GM04504 (cell line): ENCODE results near the gene COTL1.
"Not testable (repeated sequence)": the region's sequence is repeated elsewhere in the genome, so short reads cannot be mapped to it uniquely, and the experiment has no call there.

ENCODE experiments used
- DNase-seq: peaks from one replicate; pipeline ENCODE4 v3.0.0-alpha.2; 2012; ENCODE audit warnings: low read depth

COTL1 gene

GRCh38 chr16:84569382-84569987, 48.4 kb downstream of the COTL1 start:
- no peak for DNase-seq

DNA sequence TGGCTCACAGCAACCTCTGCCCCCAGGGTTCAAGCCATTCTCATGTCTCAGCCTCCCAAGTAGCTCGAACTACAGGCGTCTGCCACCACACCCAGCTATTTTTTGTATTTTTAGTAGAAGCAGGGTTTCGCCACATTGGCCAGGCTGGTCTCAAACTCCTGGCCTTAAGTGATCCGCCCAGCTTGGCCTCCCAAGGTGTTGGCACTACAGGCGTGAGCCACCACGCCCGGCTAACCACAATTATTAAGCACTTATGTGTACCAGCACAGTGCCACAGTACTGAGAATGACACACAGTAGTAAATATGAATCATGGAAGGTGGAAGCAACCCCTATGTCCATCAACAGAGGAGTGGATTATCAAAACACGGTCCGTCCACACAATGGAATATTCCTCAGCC, 49.8 kb downstream of the COTL1 start:
- no peak for DNase-seq

- no peak for DNase-seq
Observed at GRCh38 chr16:84567286-84567962, 50.5 kb downstream of the COTL1 start.

DNA sequence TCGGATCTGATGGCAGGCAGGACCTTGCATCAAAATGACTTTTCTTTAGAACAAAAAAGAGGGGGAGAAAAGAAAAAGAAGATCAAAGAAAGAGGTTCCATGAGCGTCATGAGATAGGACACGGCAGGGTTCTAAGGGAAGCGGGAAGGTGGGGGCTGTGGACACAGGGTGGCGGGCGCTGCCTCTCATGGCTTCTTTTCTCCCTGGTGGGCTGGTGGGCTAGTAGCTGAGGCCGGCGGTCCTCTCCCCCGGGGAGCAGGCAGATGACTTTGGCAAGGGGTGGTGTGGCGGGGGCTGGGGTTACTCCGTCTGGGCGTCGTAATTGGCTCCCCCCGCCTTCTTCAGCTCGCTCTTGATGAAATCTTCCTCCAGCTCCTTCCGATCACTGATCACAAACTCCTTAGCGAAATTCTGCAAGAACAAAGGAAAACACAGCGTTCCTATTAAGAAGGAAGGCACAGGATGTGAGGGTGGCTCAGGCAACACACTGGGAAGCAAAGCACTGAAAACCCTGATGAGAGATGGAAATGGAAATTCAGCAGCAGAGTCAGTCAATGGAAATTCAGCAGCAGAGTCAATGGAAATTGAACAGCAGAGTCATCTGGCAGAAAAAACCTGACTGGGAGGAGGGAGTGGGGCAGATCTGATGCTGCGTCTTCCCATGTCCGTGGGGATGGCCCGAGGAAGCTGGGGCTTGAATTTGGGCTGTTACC, 51.2 kb downstream of the COTL1 start:
- no peak for DNase-seq

GRCh38 chr16:84565669-84566495, 52.0 kb downstream of the COTL1 start:
- DNase-seq, result no peak

DNA sequence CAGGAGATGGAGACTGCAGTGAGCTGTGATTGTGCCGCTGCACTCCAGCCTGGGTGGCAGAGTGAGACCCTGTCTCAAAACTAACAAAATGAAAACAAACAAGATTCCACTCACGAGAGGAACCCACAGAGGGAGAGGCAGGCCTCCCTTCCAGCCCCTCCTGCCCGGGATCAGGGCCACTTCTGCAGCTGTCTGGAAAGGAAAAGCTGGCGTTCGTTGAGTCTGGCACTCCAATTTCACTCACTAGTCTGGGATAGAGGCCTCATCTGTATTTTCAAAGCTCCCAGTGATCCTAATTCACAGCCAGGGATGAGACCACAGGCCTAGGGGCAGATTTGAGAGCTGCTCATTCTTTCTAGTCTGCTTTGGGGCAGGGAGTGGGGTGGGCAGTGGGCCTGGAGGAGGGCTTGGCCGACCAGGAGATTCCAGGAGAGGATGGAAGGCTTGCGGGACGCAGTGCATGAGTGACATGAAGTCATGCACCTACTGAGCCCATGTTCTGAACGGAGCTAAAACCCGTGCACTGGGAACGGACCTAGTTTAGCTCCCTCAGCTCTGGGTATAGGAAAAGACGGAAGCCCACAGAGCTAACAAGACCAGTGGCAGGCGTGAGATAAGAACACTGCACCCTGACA, 54.0 kb downstream of the COTL1 start:
- no peak for DNase-seq

DNA sequence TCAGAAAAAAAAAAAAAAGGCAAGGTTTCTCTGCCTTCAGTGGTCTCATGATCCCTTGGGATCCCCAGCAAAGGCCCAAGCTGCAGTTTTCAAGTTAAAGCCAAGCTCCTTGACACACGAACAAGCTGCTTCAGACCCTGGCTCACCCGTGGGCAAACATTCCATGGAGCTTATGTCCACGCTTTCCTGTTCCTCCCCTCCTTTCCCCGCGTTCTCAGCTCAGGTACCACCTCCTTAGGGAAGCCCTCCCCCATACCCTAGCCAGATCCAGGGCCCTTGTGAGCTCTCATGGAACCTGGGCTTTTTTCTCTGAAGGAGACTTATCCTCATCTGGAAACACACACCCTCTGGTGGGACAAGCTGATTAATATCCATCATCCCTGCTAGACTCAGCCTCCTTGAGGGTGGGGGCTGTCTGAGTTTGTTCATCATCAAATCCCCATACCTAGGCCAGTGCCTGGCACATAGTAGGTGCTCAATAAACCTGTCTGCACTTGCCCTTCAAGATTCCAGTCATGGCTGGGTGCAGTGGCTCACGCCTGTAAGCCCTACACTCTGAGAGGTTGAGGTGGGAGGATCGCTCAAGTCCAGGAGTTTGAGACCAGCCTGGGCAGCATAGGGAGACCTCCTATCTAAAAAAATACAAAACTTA, 54.7 kb downstream of the COTL1 start:
- no peak for DNase-seq

DNA sequence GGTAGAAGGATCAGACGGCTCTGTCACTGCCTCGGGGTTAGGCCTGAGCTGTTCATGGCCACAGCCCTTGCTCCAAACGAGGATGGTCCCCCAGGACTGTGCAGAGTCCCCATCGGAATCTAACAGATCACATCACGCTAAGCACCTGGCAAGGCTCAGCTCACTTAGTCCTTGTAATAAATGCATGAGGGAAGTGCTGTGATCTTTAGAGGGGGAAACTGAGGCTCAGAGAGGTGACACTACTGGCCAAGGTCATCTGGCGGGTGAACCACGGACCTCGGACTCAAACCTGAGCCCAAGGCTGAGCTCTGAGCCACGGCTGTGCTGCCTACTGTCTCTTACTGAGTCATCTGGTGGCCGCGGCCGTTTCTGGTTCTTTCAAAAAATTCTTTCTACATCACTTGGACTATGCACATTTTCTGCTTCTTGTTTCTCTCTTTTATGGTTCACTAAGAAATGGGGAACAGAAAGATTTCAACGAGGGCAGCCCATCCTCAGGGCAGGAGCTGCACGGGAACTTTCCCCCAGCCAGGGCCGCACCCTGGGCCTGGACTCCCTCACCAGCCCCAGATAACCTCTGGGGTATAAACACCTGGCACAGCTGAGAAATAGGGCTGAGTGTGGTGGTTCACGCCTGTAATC, 55.6 kb downstream of the COTL1 start:
- no peak for DNase-seq

DNA sequence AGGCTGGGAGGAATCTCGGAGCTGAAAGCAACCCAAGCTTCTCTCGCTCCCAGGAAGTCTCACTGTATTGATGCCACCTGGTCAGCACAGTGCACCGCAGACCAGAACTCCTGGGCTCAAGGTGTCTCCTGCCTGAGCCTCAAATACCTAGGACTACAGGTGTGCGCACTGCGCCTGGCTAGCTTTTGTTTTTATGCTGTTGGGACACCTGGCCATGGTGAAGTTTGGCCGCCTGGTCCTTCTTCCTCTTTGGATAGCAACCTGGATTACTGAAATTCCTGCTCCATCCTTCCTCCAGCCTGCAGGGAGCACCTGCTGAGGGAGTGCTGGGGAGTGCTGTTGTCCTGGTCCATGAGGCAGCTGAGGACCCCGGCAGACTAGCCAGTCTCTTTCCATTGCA, 56.6 kb downstream of the COTL1 start:
- no peak for DNase-seq

DNA sequence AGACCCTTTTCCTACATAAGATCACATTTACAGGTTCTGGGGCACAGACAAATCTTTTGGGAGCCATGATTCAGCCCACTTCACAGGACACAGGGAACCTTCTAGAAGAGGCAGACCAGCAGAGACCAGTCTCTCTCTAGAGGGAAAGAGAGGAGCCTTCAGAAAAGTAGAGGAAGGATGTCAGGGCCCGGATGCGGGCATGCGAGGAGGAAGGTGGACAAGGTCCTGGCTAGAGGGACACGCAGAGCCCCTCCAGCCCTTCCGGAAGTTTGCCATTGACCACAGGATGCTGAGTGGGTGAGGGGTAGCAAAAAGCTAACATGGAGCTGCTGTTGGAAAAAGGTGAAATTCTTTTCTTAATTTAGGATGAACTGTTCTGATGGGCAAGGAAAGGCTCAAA, 57.6 kb downstream of the COTL1 start:
- DNase-seq, result no peak

- DNase-seq, result no peak
Observed at GRCh38 chr16:84559311-84559932, 58.5 kb downstream of the COTL1 start.

- DNase-seq, result not testable (repeated sequence)
Observed at GRCh38 chr16:84558850-84559249, 59.0 kb downstream of the COTL1 start.

DNA sequence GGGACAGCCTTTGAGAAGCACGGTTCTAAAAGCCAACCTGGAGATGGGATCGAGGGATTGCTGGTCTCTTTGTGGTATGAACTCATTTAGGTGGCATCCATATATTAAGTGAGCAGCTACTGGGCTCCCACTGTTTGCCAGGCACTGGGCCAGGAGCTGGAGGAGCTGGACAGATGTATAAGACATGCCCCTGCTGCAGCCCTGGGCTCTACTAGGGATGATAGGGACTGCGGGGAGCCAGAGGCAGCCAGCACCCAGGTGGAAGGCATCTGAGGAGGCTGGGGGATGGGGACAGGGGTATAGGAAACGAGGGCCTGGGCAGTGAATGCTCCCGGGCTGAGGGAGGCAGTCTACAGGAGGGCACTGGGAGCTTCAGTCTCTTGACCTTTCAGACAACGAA, 60.4 kb downstream of the COTL1 start:
- no peak for DNase-seq

DNA sequence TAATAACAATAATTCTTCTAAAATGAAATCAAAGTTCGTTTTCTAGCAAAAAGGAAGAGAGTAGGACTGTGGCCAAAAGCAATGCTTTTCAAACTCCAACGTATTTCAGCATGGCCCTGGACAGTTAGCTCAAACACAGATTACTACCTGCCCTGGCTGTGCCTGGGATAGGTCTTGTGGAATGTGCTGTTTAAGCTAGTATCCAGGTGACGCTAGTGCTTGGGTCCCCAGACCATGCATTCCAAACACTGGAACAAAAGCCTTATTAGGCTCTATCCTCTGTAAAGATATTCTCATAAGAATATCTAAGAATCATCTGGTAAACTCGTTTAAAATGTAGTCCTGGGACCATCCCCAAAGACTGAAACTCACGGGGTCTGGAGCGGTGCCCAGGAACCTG, 60.8 kb downstream of the COTL1 start:
- no peak for DNase-seq

- DNase-seq, result no peak
Observed at GRCh38 chr16:84555418-84556196, 62.3 kb downstream of the COTL1 start.

DNA sequence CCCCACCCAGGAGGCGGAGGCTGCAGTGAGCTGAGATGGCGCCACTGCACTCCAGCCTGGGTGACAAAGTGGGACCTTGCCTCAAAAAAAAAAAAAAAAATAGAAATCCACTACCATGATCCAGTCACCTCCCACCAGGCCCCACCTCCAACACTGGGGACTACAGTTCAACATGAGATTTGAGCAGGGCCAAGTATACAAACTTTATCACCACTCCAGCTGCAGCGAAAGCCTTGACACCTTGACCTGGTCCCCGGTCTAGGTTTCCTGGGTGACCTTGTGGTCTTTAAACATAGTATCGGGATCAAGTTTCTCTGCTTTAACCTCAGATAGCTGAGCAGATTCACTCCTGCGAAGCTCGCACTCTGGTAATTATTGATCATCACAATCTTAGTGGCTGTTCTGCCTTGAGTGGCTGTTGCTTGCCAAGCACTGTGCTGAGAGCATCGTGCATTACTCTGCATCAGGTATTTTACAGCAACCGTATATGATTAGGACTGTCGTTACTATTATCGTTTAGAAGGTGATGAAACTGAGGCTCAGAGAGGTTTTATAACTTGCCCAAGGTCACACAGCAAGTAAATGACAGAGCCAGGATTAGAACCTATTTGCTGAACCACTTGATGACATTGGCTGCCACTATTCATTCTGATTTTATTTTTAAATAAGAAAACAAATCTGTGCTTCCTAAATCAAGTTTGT, 63.1 kb downstream of the COTL1 start:
- no peak for DNase-seq

DNA sequence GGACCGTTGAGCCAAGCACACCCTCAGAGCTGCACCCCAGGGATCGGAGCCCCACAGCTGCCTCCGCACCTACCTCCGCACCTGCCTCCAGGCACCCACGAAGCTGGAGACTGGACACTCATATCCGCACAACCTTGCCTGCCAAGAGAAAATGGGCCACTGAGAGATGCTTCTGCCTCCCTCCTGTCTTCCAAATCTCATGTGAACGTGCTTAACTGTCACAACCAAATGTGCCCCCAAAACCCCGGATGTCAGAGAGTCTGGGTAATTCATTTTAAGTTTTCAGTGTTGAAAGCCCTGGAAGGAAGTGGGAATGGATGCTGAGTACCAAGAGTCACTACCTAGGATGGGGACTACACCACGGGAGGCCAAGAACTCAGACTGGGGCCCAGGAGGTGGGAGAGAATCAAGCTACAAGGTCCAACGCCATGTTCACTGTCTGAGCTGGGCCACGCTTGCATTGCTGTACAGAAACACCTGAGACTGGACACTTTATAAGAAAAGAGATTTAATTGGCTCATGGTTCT, 63.9 kb downstream of the COTL1 start:
- no peak for DNase-seq

GRCh38 chr16:84552135-84552534, 65.7 kb downstream of the COTL1 start:
- no peak for DNase-seq

DNA sequence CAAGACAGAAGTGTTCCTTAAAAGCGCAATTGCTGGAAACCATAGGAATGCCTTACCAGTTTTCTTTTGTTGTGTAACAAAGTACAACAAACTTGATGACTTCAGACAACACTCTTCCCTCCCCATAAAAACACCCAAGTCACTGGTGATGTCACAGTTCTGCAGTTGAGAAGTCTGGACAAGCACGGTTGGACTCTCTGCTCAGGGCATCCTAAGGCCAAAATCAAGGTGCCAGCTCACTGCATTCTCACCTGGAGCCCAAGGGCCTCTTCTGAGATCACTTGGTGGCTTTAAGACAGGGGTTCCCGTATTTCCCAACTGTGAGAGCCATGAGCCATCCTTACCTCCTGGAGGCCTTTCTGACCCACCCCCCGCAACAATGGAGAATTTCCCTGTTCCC, 67.8 kb downstream of the COTL1 start:
- no peak for DNase-seq
